SJCRH30 (cell line): Measurements from ENCODE around the gene LINC01488. TPM values are rescaled to one million over a fixed set of nuclear protein-coding genes. Genes with fewer than 3 reads are reported as not detected.
A peak's percentile ranks its signal among the peaks of the same experiment; 100 is the strongest.

ENCODE experiments used
- DNase-seq, 2 experiments: peaks; one replicate each; pipeline ENCODE4 v3.0.0-alpha.2; 2015 to 2020
- H3K27ac ChIP-seq: fragments of 250-450 bp; sonication (Bioruptor Pico); 2 replicates; pipeline ENCODE4 v1.5.1; 2020; ENCODE audit warnings: mild to moderate bottlenecking, moderate library complexity
- H3K27me3 ChIP-seq: fragments of 250-450 bp; sonication (Bioruptor Pico); 2 replicates; pipeline ENCODE4 v1.5.1; 2020; ENCODE audit warnings: mild to moderate bottlenecking, moderate library complexity
- H3K36me3 ChIP-seq: fragments of 250-450 bp; sonication (Bioruptor Pico); 2 replicates; pipeline ENCODE4 v1.5.1; 2020; ENCODE audit warnings: mild to moderate bottlenecking, moderate library complexity
- H3K4me1 ChIP-seq: fragments of 250-450 bp; sonication (Bioruptor Pico); 2 replicates; pipeline ENCODE4 v1.5.1; 2020; ENCODE audit warnings: mild to moderate bottlenecking, moderate library complexity
- H3K4me3 ChIP-seq: fragments of 250-450 bp; sonication (Bioruptor Pico); 2 replicates; pipeline ENCODE4 v1.5.1; 2020; ENCODE audit warnings: mild to moderate bottlenecking, moderate library complexity
- H3K9me3 ChIP-seq: fragments of 250-450 bp; sonication (Bioruptor Pico); replicated peaks from 2 replicates; pipeline ENCODE4 v1.5.1; 2020; ENCODE audit warnings: mild to moderate bottlenecking, moderate library complexity
- total RNA-seq: library from RNA; depleted of rRNA; stranded (reverse); fragments of >200 nt; shearing (Covaris generic); gene quantifications from 2 replicates; pipeline ENCODE4 v1.2.3, GENCODE V29; 2014

The LINC01488 gene
- total RNA-seq, 1 experiment from 2014 or later, result not detected

GRCh38 chr11:69521457-69521856, 40.0 kb downstream of the LINC01488 start:
- Histone ChIP-seq H3K27me3 (no peaks in the 10 kb centered on the region), H3K4me1 (no peaks in the 10 kb centered on the region), H3K9me3 (no peaks in the 10 kb centered on the region), H3K27ac (no peak overlapping the region), H3K36me3 (no peaks in the 10 kb centered on the region), H3K4me3 (no peak overlapping the region)
- no peak for DNase-seq

DNA sequence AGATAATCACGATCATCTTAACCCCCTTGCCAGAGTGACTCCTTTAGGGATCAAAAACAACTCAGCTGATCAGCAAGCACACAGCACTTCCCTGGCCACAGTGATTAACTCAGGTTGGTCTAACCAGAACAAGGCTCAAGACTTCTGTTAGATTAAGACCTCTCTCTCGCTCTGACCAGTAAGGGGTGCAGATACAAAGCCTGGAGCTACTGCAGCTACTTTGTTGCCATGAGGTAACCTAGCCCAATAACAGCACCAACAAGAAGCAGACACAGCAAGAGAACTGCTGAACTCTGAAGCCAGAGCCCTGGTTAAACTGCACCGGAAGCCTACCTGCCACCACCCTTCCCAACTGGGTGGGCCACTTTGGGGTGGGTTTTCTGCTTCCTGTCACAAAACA, 42.0 kb downstream of the LINC01488 start:
- Histone ChIP-seq H3K4me3 (no peak overlapping the region), H3K4me1 (no peaks in the 10 kb centered on the region), H3K36me3 (no peaks in the 10 kb centered on the region), H3K27me3 (no peaks in the 10 kb centered on the region), H3K9me3 (no peaks in the 10 kb centered on the region), H3K27ac (no peak overlapping the region)
- no peak for DNase-seq

DNA sequence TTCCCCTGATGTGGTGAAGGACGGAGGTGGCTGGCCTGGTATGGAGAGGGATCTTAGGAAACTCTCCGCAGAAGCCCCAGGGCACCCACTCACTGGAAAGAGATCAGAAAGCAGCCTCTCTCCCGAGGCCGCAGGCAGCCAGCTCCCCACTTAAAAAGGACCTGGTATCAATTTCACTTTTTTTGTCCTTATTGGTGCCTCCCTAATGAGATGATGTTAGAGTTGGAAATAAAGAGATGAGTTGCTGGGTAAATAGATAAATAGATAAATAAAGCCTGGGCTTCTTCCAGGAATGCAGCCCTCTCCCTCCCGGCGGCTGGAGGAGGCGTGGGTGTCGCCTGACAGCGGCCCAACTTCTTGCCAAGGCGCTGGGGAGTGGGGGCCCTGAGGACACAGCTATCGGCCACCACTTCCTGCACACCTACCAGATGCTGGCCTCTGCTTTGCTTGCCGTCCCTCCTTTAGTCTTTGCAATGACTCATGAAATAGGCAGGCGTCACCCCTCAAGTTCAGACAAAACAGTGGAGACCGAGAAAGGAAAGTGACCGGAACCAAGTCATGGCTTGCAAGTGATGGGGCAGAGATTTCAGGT, 42.9 kb downstream of the LINC01488 start:
- Histone ChIP-seq H3K27ac (no peak overlapping the region), H3K4me1 (no peaks in the 10 kb centered on the region), H3K36me3 (no peaks in the 10 kb centered on the region), H3K4me3 (no peak overlapping the region), H3K9me3 (no peaks in the 10 kb centered on the region), H3K27me3 (no peaks in the 10 kb centered on the region)
- peak in 1 of 2 experiments; percentile 21 for DNase-seq

GRCh38 chr11:69524991-69525411, 43.5 kb downstream of the LINC01488 start:
- Histone ChIP-seq H3K27ac (no peak overlapping the region), H3K27me3 (no peaks in the 10 kb centered on the region), H3K4me3 (no peak overlapping the region), H3K4me1 (no peaks in the 10 kb centered on the region), H3K36me3 (no peaks in the 10 kb centered on the region), H3K9me3 (no peaks in the 10 kb centered on the region)
- no peak for DNase-seq

- no peaks in the 10 kb centered on the region for H3K4me1 ChIP-seq
- DNase-seq, result no peak
- H3K9me3 ChIP-seq, result no peaks in the 10 kb centered on the region
- H3K36me3 ChIP-seq, result no peaks in the 10 kb centered on the region
- no peaks in the 10 kb centered on the region for H3K27me3 ChIP-seq
- no peak overlapping the region for H3K27ac ChIP-seq
- no peak overlapping the region for H3K4me3 ChIP-seq
Measured at GRCh38 chr11:69525516-69526452, 44.3 kb downstream of the LINC01488 start.

- H3K4me1 ChIP-seq, result no peaks in the 10 kb centered on the region
Measured at GRCh38 chr11:69526453-69526810, 45.0 kb downstream of the LINC01488 start.

DNA sequence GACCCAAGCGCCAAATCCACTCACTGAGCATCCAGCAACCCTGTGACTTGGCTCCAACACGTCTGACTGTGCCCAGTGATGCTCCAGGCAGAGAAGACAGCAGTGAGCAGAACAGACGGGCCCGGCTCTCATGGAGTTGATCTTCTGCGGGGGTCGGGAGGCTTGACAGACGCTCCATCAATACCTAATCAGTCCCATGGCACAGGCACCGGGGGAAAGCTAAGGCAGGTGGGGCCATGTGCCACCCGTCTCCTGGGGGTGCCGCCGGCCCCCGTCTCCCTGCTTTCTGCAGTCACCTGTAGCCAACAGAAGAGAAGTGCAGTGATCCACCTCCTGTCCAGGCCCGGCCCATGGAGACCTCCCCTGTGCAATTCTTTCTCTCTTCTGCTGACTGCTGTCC, 47.5 kb downstream of the LINC01488 start:
- DNase-seq, result no peak

More at GRCh38 chr11:69526453-69526810, 45.0 kb downstream of the LINC01488 start:
- H3K36me3 ChIP-seq, result no peaks in the 10 kb centered on the region
- no peaks in the 10 kb centered on the region for H3K9me3 ChIP-seq
- H3K27me3 ChIP-seq, result no peaks in the 10 kb centered on the region
- DNase-seq, result no peak
- no peak overlapping the region for H3K4me3 ChIP-seq
- H3K27ac ChIP-seq, result no peak overlapping the region

DNA sequence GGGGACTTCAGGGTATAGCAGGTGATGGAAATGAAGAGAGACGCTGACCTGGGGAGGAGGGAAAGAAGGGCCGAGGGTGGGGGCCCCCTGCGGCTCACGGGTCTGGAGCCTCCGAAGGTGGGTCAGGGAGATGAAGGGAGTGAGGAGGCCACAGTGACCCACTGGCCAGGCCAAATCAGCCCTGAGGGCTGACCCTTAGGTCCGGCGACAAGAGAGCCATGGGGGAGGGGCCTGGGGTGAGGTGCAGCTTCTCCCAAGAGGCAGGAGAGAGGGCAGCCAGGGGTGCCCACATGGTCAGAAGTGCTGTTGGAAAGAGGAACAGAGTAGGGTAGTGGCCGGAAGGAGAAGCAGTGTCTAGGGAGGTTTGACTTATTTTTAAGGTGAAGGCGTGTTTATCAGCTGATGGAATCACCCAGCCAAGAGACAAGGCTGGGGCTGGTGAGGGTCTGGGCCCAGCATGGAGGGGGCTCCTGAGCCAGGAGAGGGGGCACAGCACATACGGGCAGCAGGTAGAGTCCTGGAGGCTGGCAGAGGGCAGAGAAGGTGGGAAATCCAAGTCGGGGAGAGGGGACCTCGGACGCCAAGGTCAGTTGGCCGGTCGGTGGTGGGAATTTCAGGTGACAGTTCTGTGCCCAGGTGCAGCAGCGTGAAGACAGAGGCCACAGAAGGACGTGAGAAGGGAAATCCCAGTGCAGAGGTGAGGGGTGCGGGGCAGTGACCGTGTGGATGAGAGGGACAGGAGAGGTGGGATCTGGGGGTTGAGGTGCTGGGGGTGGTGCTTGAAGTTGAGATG, 49.0 kb downstream of the LINC01488 start:
- no peak overlapping the region for H3K4me3 ChIP-seq
- H3K27me3 ChIP-seq, result no peaks in the 10 kb centered on the region; the same call in 1 of the 2 replicates
- no peak for DNase-seq
- no peaks in the 10 kb centered on the region for H3K36me3 ChIP-seq
- peaks cover 4% of the 10 kb centered on the region; the same call in 1 of the 2 replicates for H3K4me1 ChIP-seq
- no peaks in the 10 kb centered on the region for H3K9me3 ChIP-seq
- H3K27ac ChIP-seq, result no peak overlapping the region

More for the DNA sequence above, 47.5 kb downstream of the LINC01488 start:
- no peak overlapping the region for H3K27ac ChIP-seq
- H3K27me3 ChIP-seq, result no peaks in the 10 kb centered on the region; the same call in 1 of the 2 replicates
- H3K4me3 ChIP-seq, result no peak overlapping the region
- peaks cover 3% of the 10 kb centered on the region; the same call in 1 of the 2 replicates for H3K4me1 ChIP-seq
- no peaks in the 10 kb centered on the region for H3K9me3 ChIP-seq
- no peaks in the 10 kb centered on the region for H3K36me3 ChIP-seq

DNA sequence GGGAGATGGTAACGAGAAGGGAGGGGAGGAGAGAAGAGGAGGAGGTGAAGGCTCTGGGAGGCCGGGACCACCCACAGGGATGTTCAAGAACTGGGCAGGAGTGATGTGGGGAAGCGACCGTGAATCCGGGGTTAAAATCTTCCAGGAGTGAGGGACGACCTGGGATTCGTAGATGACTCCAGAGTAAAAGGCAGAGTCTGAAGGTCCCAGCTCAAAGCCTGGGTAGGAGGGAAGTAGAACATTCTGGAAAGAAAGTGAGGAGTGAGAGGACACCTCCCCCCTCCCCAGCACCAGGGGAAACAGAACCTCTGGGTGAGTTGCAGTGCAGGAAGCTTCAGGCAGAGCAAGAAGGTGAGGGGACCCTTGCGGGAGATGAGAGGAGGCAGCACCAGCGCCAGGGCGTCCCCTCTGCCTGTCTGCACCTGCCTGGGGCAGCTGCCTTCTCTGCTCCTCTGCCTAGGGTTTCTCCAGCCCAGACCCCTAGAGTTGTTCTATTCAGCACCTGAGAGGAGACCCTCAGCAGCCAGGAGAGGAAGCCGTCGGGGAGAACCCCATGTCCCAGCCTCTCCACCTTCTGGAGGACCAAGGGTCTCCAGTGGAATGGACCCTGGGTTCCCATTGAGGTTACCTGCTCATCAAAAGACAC, 49.7 kb downstream of the LINC01488 start:
- H3K27me3 ChIP-seq, result no peaks in the 10 kb centered on the region; the same call in 1 of the 2 replicates
- no peak overlapping the region for H3K4me3 ChIP-seq
- peaks cover 4% of the 10 kb centered on the region; the same call in 1 of the 2 replicates for H3K4me1 ChIP-seq
- no peaks in the 10 kb centered on the region for H3K36me3 ChIP-seq
- no peak for DNase-seq
- no peak overlapping the region for H3K27ac ChIP-seq
- no peaks in the 10 kb centered on the region for H3K9me3 ChIP-seq

- Histone ChIP-seq H3K9me3 (no peaks in the 10 kb centered on the region), H3K36me3 (no peaks in the 10 kb centered on the region), H3K4me3 (no peak overlapping the region), H3K27me3 (no peaks in the 10 kb centered on the region; the same call in 1 of the 2 replicates), H3K27ac (no peak overlapping the region), H3K4me1 (peaks cover 4% of the 10 kb centered on the region; the same call in 1 of the 2 replicates)
- DNase-seq, result no peak
Measured at GRCh38 chr11:69531717-69532088, 50.2 kb downstream of the LINC01488 start.

GRCh38 chr11:69533296-69534165, 52.1 kb downstream of the LINC01488 start:
- Histone ChIP-seq H3K36me3 (no peaks in the 10 kb centered on the region), H3K4me1 (peaks cover 4% of the 10 kb centered on the region; the same call in 1 of the 2 replicates), H3K27ac (no peak overlapping the region), H3K27me3 (no peaks in the 10 kb centered on the region; the same call in 1 of the 2 replicates), H3K4me3 (no peak overlapping the region), H3K9me3 (no peaks in the 10 kb centered on the region)
- DNase-seq, result no peak

DNA sequence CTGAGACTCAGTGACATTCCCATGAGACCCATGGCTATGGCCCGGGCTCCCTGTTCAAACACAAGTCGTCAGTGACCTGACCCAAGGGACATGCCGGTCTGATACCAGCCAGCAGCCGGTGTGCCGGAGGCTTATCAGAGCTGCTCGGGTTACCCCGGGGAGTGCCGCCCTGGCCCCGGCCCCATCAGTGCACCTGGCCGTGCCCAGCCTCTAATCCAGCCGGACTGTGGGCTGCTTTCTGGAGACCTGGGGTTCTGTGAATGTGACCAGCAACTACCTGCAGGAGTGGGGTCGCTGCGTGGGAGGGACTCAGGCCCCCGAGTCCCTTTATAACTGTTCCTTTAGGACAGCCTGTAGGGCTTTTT, 52.7 kb downstream of the LINC01488 start:
- Histone ChIP-seq H3K4me1 (peaks cover 4% of the 10 kb centered on the region; the same call in 1 of the 2 replicates), H3K9me3 (no peaks in the 10 kb centered on the region), H3K4me3 (no peak overlapping the region), H3K27me3 (no peaks in the 10 kb centered on the region; the same call in 1 of the 2 replicates), H3K27ac (no peak overlapping the region), H3K36me3 (no peaks in the 10 kb centered on the region)
- peak in 1 of 2 experiments; percentile 32 for DNase-seq

- no peak overlapping the region for H3K4me3 ChIP-seq
- peaks cover 4% of the 10 kb centered on the region; the same call in 1 of the 2 replicates for H3K4me1 ChIP-seq
- no peaks in the 10 kb centered on the region; the same call in 1 of the 2 replicates for H3K27me3 ChIP-seq
- no peaks in the 10 kb centered on the region for H3K9me3 ChIP-seq
- H3K36me3 ChIP-seq, result no peaks in the 10 kb centered on the region
- DNase-seq, result no peak
- no peak overlapping the region for H3K27ac ChIP-seq
Measured at GRCh38 chr11:69535908-69536307, 54.4 kb downstream of the LINC01488 start.
